SKM-1 (cell line): ENCODE measurements around the gene KRTAP4-7.
"Not testable (repeated sequence)": the region's sequence is repeated elsewhere in the genome, so short reads cannot be mapped to it uniquely, and the experiment has no call there.

Source experiments
- DNase-seq: peaks from one replicate; lab custom pipeline; 2025; ENCODE audit not compliant: unreplicated experiment; lab: John Stamatoyannopoulos, UW

KRTAP4-7 gene

DNA sequence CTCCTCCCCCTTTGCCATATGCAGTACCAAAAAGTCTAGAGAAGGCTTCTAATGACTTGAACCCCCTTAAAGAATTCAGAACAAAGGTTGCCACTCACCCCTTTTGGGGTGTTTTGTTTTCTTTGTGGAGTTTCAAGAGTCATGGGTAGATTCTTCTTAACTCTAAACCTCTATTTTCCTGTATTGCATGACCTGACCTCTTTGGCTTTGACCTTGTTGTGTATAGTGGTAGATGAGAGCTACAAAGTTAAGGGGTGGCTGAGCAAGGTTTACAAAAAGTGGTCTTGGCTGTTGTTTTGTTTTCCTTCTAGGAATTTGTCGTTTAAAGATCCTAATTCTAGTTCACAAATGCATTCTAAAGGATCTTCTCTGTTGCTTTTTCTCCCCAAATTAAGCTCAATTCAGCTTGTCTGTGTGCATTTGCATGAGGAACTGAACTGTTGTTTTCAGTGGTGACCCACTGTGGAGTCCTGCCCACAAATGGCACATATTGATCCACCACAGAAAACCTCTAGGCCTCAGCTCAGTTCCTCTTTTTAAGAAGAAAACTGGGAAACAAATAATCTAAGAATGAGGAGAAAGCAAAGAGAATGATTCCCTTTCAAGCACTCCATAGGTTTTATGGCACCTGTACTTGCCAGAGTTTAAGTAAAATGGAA, 24.9 kb downstream of the KRTAP4-7 start:
- DNase-seq = not testable (repeated sequence)

DNA sequence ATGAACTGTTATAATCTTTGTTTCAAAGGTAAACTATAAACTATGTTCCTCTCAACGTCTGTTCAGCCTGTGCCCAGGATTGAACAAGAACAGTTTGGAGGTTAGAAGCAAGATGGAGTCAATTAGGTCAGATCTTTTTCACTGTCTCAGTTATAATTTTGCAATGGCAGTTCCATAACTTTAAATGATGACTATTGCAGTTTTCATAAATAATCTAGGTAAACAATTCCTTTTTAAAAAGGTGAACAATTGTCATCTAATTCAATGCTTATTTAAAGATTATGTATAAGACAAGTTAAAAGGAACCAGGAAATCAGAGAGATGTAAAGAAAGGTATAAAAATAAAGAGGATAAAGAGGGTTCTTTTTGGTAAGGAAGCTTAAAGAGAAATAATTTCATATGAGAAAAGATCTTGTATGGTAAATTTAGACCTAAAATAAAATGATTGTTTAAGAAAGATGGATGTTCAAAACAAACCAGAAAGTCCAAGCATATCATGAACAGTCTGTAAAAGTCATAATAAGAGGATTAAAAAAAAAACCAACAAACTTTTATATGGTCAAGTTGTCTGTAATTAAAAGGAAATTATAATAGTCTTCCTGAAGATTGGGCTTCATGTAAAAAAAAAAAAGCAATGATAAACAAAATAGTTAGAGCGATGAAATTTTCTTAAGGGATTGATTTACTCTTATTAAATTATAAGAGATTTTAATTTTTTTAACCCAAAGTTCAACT, 27.4 kb downstream of the KRTAP4-7 start:
- DNase-seq = no peak

DNA sequence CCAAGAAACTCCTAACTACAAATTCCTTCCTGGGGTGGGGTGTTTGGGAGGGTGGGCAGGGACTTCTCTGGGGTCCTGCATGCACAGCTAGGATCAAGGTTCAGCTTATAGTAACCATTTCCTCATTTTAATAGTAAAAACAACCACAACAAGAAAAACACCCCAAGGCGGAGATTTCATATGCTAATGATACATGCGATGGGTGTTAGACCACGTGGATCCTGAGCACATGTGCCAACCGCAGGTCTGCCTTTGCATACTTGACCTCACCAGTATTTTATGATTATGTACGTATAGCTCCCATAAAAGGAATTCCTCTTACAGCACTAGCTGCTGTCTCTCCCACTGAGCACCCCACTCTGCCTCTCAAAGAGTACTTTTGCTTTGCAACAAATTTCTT, 32.3 kb downstream of the KRTAP4-7 start:
- no peak for DNase-seq

DNA sequence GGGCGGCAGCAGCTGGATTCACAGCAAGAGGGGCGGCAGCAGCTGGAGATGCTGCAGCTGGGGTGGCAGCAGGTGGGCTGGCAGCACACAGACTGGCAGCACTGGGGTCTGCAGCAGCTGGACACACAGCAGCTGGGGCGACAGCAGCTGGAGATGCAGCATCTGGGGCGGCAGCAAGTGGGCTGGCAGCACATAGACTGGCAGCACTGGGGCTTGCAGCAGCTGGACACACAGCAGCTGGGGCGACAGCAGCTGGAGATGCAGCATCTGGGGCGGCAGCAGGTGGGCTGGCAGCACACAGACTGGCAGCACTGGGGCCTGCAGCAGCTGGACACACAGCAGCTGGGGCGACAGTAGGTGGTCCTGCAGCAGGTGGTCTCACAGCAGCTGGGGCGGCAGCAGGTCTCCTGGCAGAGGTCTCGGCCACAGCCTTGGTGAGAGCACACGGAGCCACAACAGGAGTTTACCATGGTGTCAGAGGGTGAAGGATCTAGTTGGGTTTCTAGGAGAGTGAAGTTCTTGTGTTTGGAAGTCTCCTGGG, 34.0 kb downstream of the KRTAP4-7 start, which contains the start of gene KRTAP4-11:
Gene KRTAP4-11, minus strand, starts transcription at position 528 of the 541 bp plus-strand sequence. Its CDS starts 58 bp downstream, at position 470.
- not testable (repeated sequence) for DNase-seq

DNA sequence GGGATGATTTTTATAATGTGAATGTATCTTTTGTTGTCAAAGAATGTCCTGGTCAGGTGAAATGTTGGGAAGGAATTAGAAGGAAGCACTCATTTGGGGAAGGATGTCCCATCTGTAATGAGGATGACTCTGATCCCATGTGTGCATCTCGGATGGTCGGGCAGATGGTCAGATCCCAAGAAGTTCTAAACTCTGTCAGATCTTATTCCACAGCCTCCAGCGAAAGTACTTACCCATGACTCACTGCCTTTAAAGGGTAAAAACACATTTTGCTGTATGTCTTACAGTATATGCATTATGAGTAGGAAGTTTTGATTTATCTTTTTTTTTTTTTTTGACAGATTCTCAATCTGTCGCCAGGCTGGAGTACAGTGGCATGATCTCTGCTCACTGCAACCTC, 34.8 kb downstream of the KRTAP4-7 start:
- no peak for DNase-seq

- not testable (repeated sequence) for DNase-seq
Observed at GRCh38 chr17:41119696-41120690, 36.0 kb downstream of the KRTAP4-7 start.

GRCh38 chr17:41121742-41122141, 37.8 kb downstream of the KRTAP4-7 start:
- DNase-seq = no peak

- not testable (repeated sequence) for DNase-seq
Observed at GRCh38 chr17:41123292-41123990, 39.5 kb downstream of the KRTAP4-7 start.

DNA sequence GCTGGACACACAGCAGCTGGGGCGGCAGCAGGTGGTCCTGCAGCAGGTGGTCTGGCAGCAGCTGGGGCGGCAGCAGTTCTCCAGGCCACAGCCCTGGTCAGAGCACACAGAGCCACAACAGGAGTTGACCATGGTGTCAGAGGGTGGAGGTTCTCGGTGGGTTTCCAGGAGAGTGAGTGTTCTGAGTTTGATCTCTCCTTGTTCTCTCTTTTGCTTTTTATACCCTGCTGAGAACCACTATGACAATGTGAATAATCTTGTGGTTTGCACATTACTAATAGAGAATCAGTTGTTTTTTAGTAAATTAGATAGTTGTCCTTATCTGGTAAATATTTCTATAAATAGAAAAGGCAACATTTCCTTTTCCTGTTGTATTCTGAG, 40.0 kb downstream of the KRTAP4-7 start, which contains the start of gene KRTAP4-12:
Gene KRTAP4-12, minus strand, starts transcription at position 192 of the 381 bp plus-strand sequence. Its CDS starts 60 bp downstream, at position 132.
- DNase-seq = not testable (repeated sequence)

DNA sequence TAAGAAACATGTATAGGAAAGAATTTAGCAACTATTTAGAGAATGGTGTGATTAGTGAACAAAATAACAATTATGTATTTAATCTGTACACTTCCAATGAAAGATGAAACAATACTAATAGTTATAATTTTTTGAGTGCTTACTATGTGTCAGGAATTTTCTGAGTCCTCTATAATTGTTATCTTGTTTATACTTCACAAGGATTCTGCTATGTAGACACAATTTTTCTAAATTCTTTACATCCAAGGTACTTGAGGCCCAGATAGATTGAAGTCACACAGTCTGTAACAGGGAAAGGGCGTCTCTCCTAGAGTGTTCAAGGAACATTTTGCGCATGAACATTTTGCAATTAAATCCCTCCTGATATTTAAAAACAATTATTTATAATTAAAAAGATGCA, 41.1 kb downstream of the KRTAP4-7 start:
- no peak for DNase-seq

DNA sequence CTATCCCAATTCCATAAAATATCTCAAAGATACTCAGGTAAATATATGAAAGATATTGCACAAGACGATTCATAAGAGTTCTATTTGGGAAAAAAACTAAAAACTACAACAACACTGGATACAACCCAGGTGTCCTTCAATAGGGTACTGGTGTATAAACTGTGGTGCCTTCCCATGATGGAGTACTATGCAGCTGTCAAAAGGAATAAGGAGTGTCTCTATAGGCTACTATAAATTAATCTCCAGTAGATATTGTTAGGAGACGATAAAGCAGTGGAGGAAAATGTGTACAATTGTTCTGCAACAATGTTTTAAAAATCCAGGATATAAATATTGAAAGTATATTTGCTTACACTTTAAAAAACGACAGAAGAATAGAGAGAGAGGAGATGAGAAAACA, 42.5 kb downstream of the KRTAP4-7 start:
- DNase-seq = no peak

GRCh38 chr17:41127371-41127770, 43.4 kb downstream of the KRTAP4-7 start:
- no peak for DNase-seq

- DNase-seq = no peak
Observed at GRCh38 chr17:41131979-41132378, 48.0 kb downstream of the KRTAP4-7 start.

GRCh38 chr17:41133880-41134735, 50.2 kb downstream of the KRTAP4-7 start:
- no peak for DNase-seq
